Endothelial cell of umbilical vein (primary cell): ENCODE results near the gene FYN. TPM values are rescaled to one million over a fixed set of nuclear protein-coding genes. Genes with fewer than 3 reads are reported as not detected.

Source experiments
- BruUV-seq: library from RNA; stranded (reverse); fragments of 400-500 nt; replicated peaks from 2 replicates; lab custom pipeline; 2021; lab: Mats Ljungman, UMichigan
- CTCF ChIA-PET: fragments of 300-600, 350-600 bp; sonication (Branson Sonifier 250); formaldehyde crosslinking; loops from one replicate; lab custom pipeline; 2021; ENCODE audit warnings: antibody characterized with exemption, inconsistent platforms; lab: Charles Lee
- POLR2A ChIA-PET: fragments of 300-600, 350-600 bp; sonication (Branson Sonifier 250); formaldehyde crosslinking; loops from one replicate; lab custom pipeline; 2021; ENCODE audit warnings: antibody characterized with exemption, inconsistent platforms; lab: Charles Lee
- DNase-seq: peaks from one replicate; pipeline ENCODE4 v3.0.0-alpha.2; 2011; ENCODE audit warnings: low read depth, low spot score
- FAIRE-seq: peaks from 2 replicates; lab custom pipeline; 2011; peaks lifted over from hg19 to GRCh38; lab: Jason Lieb, UNC
- H2AFZ ChIP-seq: 2 replicates; pipeline ENCODE4 v1.6.0; 2012; ENCODE audit warnings: low read depth, low read length, control low read depth, inconsistent platforms
- H3K27ac ChIP-seq: 2 replicates; pipeline ENCODE4 v1.5.1; 2011; ENCODE audit warnings: low read depth, mild to moderate bottlenecking, control low read depth, low read length, moderate library complexity; ENCODE audit not compliant: insufficient read depth
- H3K27me3 ChIP-seq, 2 experiments: 2 replicates each; pipeline versions ENCODE4 v1.6.0 to v1.6.1; 2011; ENCODE audit warnings: low read length in 2 of 2, mixed read lengths in 1 of 2; ENCODE audit not compliant: control insufficient read depth in 2 of 2, insufficient read depth in 2 of 2
- H3K36me3 ChIP-seq, 2 experiments: 2 replicates in 1 of 2; 3 replicates in 1 of 2; pipeline ENCODE4 v1.5.1; 2011; ENCODE audit warnings: low read length in 2 of 2, mild to moderate bottlenecking in 1 of 2, moderate library complexity in 1 of 2; ENCODE audit not compliant: control insufficient read depth in 2 of 2, insufficient read depth in 2 of 2; ENCODE audit errors: extremely low read depth in 1 of 2
- H3K4me1 ChIP-seq: 3 replicates; pipeline ENCODE4 v1.5.1; 2011; ENCODE audit warnings: mild to moderate bottlenecking, low read length; ENCODE audit not compliant: control insufficient read depth, insufficient read depth; ENCODE audit errors: extremely low read depth
- H3K4me2 ChIP-seq: 2 replicates; pipeline ENCODE4 v1.6.1; 2011; ENCODE audit warnings: low read length, control low read depth, mixed read lengths; ENCODE audit not compliant: insufficient read depth
- H3K4me3 ChIP-seq, 3 experiments: fragments of 200-600 bp in 1 of 3; sonication (generic), shearing (Covaris generic) in 1 of 3; replicated peaks in 1 of 3; 2 replicates each; pipeline ENCODE4 v1.5.1; 2011 to 2016; ENCODE audit warnings: control low read depth in 3 of 3, low read length in 3 of 3, mild to moderate bottlenecking in 2 of 3, inconsistent platforms in 1 of 3, low read depth in 1 of 3, moderate library complexity in 1 of 3; ENCODE audit not compliant: insufficient read depth in 1 of 3
- H3K79me2 ChIP-seq: 2 replicates; pipeline ENCODE4 v1.6.0; 2012; ENCODE audit warnings: low read length, inconsistent platforms; ENCODE audit not compliant: control insufficient read depth, insufficient read depth
- H3K9ac ChIP-seq: replicated peaks from 2 replicates; pipeline ENCODE3; 2011; ENCODE audit warnings: low read length, control low read depth; ENCODE audit not compliant: insufficient read depth; ENCODE audit errors: extremely low read depth
- H3K9me1 ChIP-seq: replicated peaks from 3 replicates; pipeline ENCODE4 v1.6.0; 2011; ENCODE audit warnings: mild to moderate bottlenecking, low read length; ENCODE audit not compliant: control insufficient read depth, insufficient read depth; ENCODE audit errors: extremely low read depth
- H3K9me3 ChIP-seq: replicated peaks from 2 replicates; pipeline ENCODE4 v1.5.1; 2012; ENCODE audit warnings: low read length, inconsistent platforms; ENCODE audit not compliant: control insufficient read depth, insufficient read depth
- H4K20me1 ChIP-seq: replicated peaks from 2 replicates; pipeline ENCODE3; 2011; ENCODE audit warnings: mild to moderate bottlenecking, low read length; ENCODE audit not compliant: control insufficient read depth, insufficient read depth; ENCODE audit errors: extremely low read depth
- EZH2 ChIP-seq: IDR thresholded peaks from 2 replicates; pipeline ENCODE4 v1.6.1; 2012; ENCODE audit warnings: borderline replicate concordance, low read depth, mild to moderate bottlenecking, moderate library complexity, low read length, inconsistent platforms; ENCODE audit not compliant: severe bottlenecking
- FOS ChIP-seq: IDR thresholded peaks from 2 replicates; pipeline ENCODE4 v1.6.1; 2011; ENCODE audit warnings: mild to moderate bottlenecking, low read length, moderate library complexity, borderline replicate concordance; ENCODE audit not compliant: insufficient read depth
- GATA2 ChIP-seq: IDR thresholded peaks from 2 replicates; pipeline ENCODE4 v1.7.0; 2011; ENCODE audit warnings: low read depth, mild to moderate bottlenecking, moderate library complexity, mixed read lengths, low read length; ENCODE audit not compliant: insufficient read length, insufficient read depth
- JUN ChIP-seq: IDR thresholded peaks from 2 replicates; pipeline ENCODE4 v1.6.1; 2011; ENCODE audit warnings: borderline replicate concordance, low read depth; ENCODE audit not compliant: insufficient read length, insufficient read depth
- MYC ChIP-seq: IDR thresholded peaks from one replicate; pipeline ENCODE4 v1.6.1; 2011; ENCODE audit warnings: mild to moderate bottlenecking, low read depth, low read length
- POLR2A ChIP-seq: IDR thresholded peaks from 2 replicates; pipeline ENCODE4 v1.6.1; 2012; ENCODE audit warnings: low read depth, mild to moderate bottlenecking, control low read depth, low read length
- POLR2AphosphoS5 ChIP-seq: IDR thresholded peaks from 2 replicates; pipeline ENCODE4 v1.6.1; 2012; ENCODE audit warnings: low read depth, mild to moderate bottlenecking, control low read depth, low read length, moderate library complexity; ENCODE audit not compliant: insufficient read depth
- dilution Hi-C: fragments of 300-500 bp; cut with MboI; formaldehyde crosslinking; loops from one replicate; pipeline ENCODE4 v1.15.0; 2019; ENCODE audit warnings: low sequenced_read_pairs; ENCODE audit not compliant: extremely low pct_ligation_motif_present
- intact Hi-C: fragments of 100-400 bp; cut with micrococcal nuclease; formaldehyde crosslinking; loops from one replicate; pipeline ENCODE4 v1.10.0; 2022
- polyA plus RNA-seq, 4 experiments: library from polyadenylated mRNA; depleted of rRNA in 3 of 4; stranded (reverse) in 3 of 4; unstranded in 1 of 4; fragments of >200 nt; gene quantifications; 2 replicates each; pipeline versions ENCODE4 v1.2.1 to v1.2.3, GENCODE V29; 2011 to 2012; ENCODE audit warnings: missing spikeins in 1 of 4
- total RNA-seq: library from RNA; stranded (reverse); gene quantifications from 2 replicates; pipeline ENCODE4 v1.2.3, GENCODE V29; 2021
- TF ChIP-seq, protein P1 (sequence below): IDR thresholded peaks from 2 replicates; pipeline ENCODE4 v1.6.1; 2011; ENCODE audit not compliant: insufficient read depth, insufficient read length
- TF ChIP-seq, protein P2 (sequence below), 2 donors: IDR thresholded peaks; 1 replicate in 1 of 2; 2 replicates in 1 of 2; pipeline ENCODE4 v1.5.1; 2011; ENCODE audit warnings: low read length in 2 of 2, mild to moderate bottlenecking in 2 of 2, moderate library complexity in 2 of 2, control low read depth in 1 of 2, inconsistent platforms in 1 of 2, low read depth in 1 of 2; ENCODE audit not compliant: insufficient read depth in 1 of 2; ENCODE audit errors: extremely low read depth in 1 of 2

Gene FYN
- total and polyA plus RNA-seq, 2 donors (not counting 3 experiments of a cell fraction or from before 2014, with no cell fraction given): 69.0 to 143 TPM

DNA sequence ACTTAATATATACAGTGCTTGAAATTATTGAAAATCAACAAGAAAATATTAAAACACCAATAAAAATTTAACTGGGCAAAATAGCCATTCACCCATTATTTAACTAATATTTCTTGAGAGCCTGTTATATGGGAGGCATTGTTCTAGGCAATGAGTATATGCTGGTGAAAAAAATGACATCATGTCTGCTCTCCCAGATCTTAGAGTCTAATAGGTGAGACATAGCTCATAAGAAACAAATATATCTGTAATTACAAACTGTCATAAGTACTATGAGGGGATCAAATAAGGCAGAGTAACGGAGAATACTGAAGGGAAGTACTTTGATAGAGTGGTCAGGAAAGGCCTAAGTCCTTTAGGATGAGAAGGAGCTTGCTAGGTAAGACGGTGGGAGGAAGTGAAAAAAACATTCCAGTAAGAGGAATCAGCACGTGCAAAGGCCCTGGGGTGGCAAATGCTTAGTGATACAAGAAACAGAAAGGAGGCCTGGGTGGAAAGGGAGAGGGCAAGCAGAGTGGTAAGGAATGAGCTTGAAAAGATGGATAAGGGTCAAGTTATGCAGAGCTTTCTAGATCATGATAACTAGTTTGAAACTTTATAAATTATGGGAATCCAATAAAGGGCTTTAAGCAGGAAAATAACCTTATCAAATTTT lies 12.2 kb upstream of the FYN start:
- Histone ChIP-seq H3K9me1 (no peaks in the 10 kb centered on the region), H2AFZ (no peak overlapping the region), H3K4me1 (peaks cover 10% of the 10 kb centered on the region), H3K27ac (no peak overlapping the region), H3K4me2 (no peak overlapping the region), H3K27me3 (no peaks in the 10 kb centered on the region), H3K9me3 (no peaks in the 10 kb centered on the region), H3K36me3 (no peaks in the 10 kb centered on the region), H3K79me2 (no peaks in the 10 kb centered on the region), H3K9ac (no peak overlapping the region), H4K20me1 (no peaks in the 10 kb centered on the region), H3K4me3 (no peak overlapping the region)
- no peak for TF ChIP-seq POLR2AphosphoS5
- TF ChIP-seq, protein P1, sequence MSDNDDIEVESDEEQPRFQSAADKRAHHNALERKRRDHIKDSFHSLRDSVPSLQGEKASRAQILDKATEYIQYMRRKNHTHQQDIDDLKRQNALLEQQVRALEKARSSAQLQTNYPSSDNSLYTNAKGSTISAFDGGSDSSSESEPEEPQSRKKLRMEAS: no peak
- TF ChIP-seq FOS: no peak
- TF ChIP-seq MYC: no peak
- TF ChIP-seq EZH2: no peak
- TF ChIP-seq, protein P2, sequence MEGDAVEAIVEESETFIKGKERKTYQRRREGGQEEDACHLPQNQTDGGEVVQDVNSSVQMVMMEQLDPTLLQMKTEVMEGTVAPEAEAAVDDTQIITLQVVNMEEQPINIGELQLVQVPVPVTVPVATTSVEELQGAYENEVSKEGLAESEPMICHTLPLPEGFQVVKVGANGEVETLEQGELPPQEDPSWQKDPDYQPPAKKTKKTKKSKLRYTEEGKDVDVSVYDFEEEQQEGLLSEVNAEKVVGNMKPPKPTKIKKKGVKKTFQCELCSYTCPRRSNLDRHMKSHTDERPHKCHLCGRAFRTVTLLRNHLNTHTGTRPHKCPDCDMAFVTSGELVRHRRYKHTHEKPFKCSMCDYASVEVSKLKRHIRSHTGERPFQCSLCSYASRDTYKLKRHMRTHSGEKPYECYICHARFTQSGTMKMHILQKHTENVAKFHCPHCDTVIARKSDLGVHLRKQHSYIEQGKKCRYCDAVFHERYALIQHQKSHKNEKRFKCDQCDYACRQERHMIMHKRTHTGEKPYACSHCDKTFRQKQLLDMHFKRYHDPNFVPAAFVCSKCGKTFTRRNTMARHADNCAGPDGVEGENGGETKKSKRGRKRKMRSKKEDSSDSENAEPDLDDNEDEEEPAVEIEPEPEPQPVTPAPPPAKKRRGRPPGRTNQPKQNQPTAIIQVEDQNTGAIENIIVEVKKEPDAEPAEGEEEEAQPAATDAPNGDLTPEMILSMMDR (IDR thresholded peaks at IDR 0.05; ENCODE audit: extremely low read depth in 1 of 2, insufficient read depth in 1 of 2, low read depth in 1 of 2, low read length in 2 of 2): no peak
- TF ChIP-seq GATA2: no peak
- TF ChIP-seq POLR2A: no peak
- TF ChIP-seq JUN: no peak
- ChIA-PET CTCF (no interaction called here), POLR2A (no interaction called here)
- no peak for FAIRE-seq
- intact Hi-C loops: no loop called here
- BruUV-seq: no TSS peak
- DNase-seq: no peak
- dilution Hi-C loops: no loop called here
